ENCODE measurements around the gene USP40. TPM values are rescaled to one million over a fixed set of nuclear protein-coding genes. Genes with fewer than 3 reads are reported as not detected.

Gene USP40, protein sequence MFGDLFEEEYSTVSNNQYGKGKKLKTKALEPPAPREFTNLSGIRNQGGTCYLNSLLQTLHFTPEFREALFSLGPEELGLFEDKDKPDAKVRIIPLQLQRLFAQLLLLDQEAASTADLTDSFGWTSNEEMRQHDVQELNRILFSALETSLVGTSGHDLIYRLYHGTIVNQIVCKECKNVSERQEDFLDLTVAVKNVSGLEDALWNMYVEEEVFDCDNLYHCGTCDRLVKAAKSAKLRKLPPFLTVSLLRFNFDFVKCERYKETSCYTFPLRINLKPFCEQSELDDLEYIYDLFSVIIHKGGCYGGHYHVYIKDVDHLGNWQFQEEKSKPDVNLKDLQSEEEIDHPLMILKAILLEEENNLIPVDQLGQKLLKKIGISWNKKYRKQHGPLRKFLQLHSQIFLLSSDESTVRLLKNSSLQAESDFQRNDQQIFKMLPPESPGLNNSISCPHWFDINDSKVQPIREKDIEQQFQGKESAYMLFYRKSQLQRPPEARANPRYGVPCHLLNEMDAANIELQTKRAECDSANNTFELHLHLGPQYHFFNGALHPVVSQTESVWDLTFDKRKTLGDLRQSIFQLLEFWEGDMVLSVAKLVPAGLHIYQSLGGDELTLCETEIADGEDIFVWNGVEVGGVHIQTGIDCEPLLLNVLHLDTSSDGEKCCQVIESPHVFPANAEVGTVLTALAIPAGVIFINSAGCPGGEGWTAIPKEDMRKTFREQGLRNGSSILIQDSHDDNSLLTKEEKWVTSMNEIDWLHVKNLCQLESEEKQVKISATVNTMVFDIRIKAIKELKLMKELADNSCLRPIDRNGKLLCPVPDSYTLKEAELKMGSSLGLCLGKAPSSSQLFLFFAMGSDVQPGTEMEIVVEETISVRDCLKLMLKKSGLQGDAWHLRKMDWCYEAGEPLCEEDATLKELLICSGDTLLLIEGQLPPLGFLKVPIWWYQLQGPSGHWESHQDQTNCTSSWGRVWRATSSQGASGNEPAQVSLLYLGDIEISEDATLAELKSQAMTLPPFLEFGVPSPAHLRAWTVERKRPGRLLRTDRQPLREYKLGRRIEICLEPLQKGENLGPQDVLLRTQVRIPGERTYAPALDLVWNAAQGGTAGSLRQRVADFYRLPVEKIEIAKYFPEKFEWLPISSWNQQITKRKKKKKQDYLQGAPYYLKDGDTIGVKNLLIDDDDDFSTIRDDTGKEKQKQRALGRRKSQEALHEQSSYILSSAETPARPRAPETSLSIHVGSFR
- 10 to 100 TPM; 12.3 to 23.3 (median 20.1) TPM for total RNA-seq

DNA sequence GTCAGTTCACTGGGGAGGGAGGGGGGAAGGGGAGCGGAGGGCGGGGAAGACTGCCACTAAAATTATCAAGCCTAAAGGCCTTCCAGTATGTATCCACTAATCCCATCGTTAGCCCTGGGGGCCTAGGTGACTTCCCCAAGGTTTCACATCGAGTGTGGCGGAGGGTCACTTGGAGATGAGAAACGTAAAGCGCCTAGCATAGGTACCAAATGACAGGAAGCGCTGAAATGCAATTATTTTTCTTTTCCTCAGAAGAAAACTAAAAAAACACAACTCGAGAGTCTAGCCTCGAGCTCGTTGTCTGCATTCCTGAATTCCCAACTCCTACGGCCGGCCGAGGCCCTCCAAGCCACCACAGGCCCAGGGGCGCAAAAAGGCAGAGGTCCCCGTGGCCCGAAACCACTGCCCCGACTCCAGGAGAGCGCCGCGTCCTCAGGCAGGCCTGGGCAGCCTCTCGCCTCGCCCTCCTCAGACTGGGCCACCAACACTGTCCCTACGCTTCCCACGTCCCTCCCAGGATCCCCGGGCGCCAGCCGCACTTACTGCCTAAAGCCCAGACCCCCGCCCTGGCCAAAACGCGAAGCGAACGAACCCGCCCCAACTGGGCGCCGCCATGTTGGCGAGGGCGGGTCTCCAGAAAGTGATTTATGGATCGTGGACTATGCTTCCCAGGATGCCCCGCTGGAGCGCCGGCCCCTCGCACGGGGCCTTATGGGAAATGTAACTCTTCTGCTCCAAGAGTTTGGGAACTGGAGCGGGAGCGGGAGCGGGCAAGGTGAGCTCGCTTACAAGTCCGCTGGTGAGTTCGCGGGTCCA lies at the start of gene USP40:
Gene USP40 (minus strand): TSS at position 642 of the 816 bp plus-strand sequence. CDS start 1,228 bp downstream, outside the sequence.
- peak within 1 kb of the TSS; percentile 87 to 95 (median 91) for H3K27ac ChIP-seq (replicated peaks in 1 of 4)
- WGBS: under 1% methylated on average over 36 of the region's 51 CpGs
- TF ChIP-seq EP300 (IDR thresholded peaks at IDR 0.05) (no peak), POLR2AphosphoS5 (IDR thresholded peaks at IDR 0.05) (peak; percentile 90 to 93), POLR2A (IDR thresholded peaks at IDR 0.05; ENCODE audit: low read depth) (peak; percentile 80)
- TF ChIP-seq, protein P1, sequence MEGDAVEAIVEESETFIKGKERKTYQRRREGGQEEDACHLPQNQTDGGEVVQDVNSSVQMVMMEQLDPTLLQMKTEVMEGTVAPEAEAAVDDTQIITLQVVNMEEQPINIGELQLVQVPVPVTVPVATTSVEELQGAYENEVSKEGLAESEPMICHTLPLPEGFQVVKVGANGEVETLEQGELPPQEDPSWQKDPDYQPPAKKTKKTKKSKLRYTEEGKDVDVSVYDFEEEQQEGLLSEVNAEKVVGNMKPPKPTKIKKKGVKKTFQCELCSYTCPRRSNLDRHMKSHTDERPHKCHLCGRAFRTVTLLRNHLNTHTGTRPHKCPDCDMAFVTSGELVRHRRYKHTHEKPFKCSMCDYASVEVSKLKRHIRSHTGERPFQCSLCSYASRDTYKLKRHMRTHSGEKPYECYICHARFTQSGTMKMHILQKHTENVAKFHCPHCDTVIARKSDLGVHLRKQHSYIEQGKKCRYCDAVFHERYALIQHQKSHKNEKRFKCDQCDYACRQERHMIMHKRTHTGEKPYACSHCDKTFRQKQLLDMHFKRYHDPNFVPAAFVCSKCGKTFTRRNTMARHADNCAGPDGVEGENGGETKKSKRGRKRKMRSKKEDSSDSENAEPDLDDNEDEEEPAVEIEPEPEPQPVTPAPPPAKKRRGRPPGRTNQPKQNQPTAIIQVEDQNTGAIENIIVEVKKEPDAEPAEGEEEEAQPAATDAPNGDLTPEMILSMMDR (IDR thresholded peaks at IDR 0.05): peak in 1 of 3 experiments; percentile 10
- no peaks in the 10 kb centered on the region for H3K9me3 ChIP-seq
- no peaks in the 10 kb centered on the region for H3K27me3 ChIP-seq
- H3K36me3 ChIP-seq: peaks cover 0 to 10% (median 3%) of the 10 kb centered on the region in 4 donors
- H3K4me1 ChIP-seq: peaks cover 10 to 21% (median 17%) of the 10 kb centered on the region in 4 donors
- peak; percentile 96 for DNase-seq (ENCODE audit: extremely low spot score)
- intact Hi-C loops (cut with DNase I): no loop called here
- H3K4me3 ChIP-seq: peak within 1 kb of the TSS; percentile 73 to 93 (median 83)

DNA sequence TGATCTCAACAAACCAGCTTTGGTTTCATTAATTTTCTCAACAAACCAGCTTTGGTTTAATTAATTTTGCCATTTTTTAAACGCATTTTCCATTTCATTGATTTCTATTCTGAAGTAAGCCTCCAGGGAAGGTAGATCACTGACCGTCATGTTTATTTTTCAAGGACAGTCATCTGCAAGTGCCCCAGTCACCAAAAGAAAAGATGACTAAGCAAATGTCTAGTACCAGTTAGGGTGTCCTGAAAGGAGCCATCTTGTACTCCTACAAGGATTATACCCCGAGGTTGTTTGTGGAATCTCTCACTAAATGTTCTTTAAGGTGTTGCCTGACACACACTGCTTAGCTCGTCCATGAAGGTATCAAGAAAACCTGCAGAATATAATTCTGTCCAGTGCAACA lies 44.7 kb upstream of the USP40 start:
- Histone ChIP-seq H3K36me3 (no peaks in the 10 kb centered on the region), H3K4me1 (no peaks in the 10 kb centered on the region), H3K27me3 (no peaks in the 10 kb centered on the region), H3K4me3 (no peak overlapping the region), H3K27ac (replicated peaks in 1 of 4) (no peak overlapping the region), H3K9me3 (peaks cover 0 to 14% (median 5%) of the 10 kb centered on the region in 4 donors)
- WGBS: 80% methylated on average over 4 of the region's 4 CpGs
- intact Hi-C loops (cut with DNase I): no loop called here
- TF ChIP-seq, protein P1 (IDR thresholded peaks at IDR 0.05): no peak
- no peak for TF ChIP-seq POLR2AphosphoS5 (IDR thresholded peaks at IDR 0.05)
- TF ChIP-seq EP300 (IDR thresholded peaks at IDR 0.05): no peak
- TF ChIP-seq POLR2A (IDR thresholded peaks at IDR 0.05; ENCODE audit: low read depth): no peak
- DNase-seq (ENCODE audit: extremely low spot score): no peak

DNA sequence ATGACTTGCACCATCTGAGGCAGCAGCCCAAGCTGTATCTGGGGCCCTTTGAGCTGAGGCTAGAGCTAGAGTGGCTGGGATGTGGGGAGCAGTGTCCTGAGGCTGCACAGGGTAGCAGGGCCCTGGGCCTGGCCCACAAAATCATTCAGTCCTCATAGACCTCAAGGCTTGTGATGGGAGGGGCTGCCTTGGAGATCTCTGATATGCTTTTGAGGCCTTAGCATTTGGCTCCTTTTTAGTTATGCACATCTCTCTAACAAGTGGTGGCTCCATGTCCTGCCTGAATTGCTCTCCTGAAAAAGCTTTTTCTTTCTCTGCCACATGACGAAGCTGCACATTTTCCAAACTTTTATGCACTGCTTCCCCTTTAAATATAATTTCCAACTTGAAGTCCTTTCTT lies 39.1 kb upstream of the USP40 start:
- no peak for DNase-seq (ENCODE audit: extremely low spot score)
- TF ChIP-seq EP300 (IDR thresholded peaks at IDR 0.05) (no peak), POLR2A (IDR thresholded peaks at IDR 0.05; ENCODE audit: low read depth) (no peak), POLR2AphosphoS5 (IDR thresholded peaks at IDR 0.05) (no peak)
- TF ChIP-seq, protein P1 (IDR thresholded peaks at IDR 0.05): no peak
- H3K27me3 ChIP-seq: peaks cover 0 to 9% (median 0%) of the 10 kb centered on the region in 4 donors
- no peaks in the 10 kb centered on the region for H3K36me3 ChIP-seq
- peaks cover 0 to 10% (median 0%) of the 10 kb centered on the region in 4 donors for H3K9me3 ChIP-seq
- no peak overlapping the region for H3K27ac ChIP-seq (replicated peaks in 1 of 4)
- intact Hi-C loops (cut with DNase I): no loop called here
- 92% methylated on average over 1 of the region's 1 CpG for WGBS
- H3K4me3 ChIP-seq: no peak overlapping the region
- H3K4me1 ChIP-seq: no peaks in the 10 kb centered on the region

DNA sequence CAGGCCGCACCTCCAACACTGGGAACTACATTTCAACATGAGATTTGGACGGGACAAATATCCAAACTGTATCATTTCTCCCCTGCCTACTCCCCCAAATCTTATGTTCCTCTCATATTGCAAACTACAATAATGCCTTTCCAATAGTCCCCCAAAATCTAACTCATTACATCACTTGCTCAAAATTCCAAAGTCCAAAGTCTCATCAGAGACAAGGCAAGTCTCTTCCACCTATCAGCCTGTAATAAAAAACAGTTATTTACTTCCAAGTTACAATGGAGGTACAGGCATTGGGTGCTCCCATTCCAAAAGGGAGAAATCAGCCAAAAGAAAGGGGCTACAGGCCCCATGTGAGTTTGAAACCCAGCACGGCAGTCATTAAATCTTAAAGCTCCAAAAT lies 38.2 kb upstream of the USP40 start:
- 83% methylated on average over 3 of the region's 3 CpGs for WGBS
- TF ChIP-seq POLR2AphosphoS5 (IDR thresholded peaks at IDR 0.05) (no peak), POLR2A (IDR thresholded peaks at IDR 0.05; ENCODE audit: low read depth) (no peak), EP300 (IDR thresholded peaks at IDR 0.05) (no peak)
- TF ChIP-seq, protein P1 (IDR thresholded peaks at IDR 0.05): no peak
- Histone ChIP-seq H3K27ac (replicated peaks in 1 of 4) (no peak overlapping the region), H3K4me1 (no peaks in the 10 kb centered on the region), H3K36me3 (no peaks in the 10 kb centered on the region), H3K4me3 (no peak overlapping the region), H3K27me3 (peaks cover 0 to 9% (median 0%) of the 10 kb centered on the region in 4 donors), H3K9me3 (peaks cover 0 to under 1% (median 0%) of the 10 kb centered on the region in 4 donors)
- no peak for DNase-seq (ENCODE audit: extremely low spot score)
- intact Hi-C loops (cut with DNase I): no loop called here

Data from esophagus muscularis mucosa (tissue), 4 donors.